HG03558 (cell line): ENCODE results near the gene CD300H.

Source experiments
- ATAC-seq: cut with Tn5 transposase; IDR thresholded peaks from one replicate; pipeline ENCODE4 v1.9.1; 2021; ENCODE audit warnings: moderate number of reproducible peaks; ENCODE audit not compliant: unreplicated experiment; ENCODE audit errors: extremely low read depth

The CD300H gene

DNA sequence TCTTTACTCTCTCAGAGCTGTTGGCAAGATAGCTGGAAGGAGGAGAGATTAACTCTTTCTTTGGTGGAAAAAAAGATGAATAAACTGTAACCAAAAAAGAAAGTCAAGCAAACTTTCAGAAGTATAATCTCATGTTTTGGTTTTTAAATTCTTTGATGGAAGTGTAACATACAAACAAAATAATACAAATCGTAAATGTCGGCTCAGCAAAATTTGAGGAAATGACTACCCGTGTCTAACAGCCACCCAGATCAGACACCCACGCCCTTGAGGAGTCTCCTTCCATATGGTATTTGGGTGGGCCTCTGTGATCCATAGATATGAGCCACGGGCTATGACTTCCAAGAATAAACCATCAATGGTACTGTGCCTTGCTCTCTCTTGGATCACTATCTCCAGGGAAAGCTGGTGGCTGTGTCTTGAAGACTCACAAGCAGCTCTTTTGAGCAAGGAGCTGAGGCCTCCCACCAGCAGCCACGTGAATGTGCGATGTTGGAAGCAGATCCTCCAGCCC, 11.8 kb downstream of the CD300H start:
- ATAC-seq = no peak

DNA sequence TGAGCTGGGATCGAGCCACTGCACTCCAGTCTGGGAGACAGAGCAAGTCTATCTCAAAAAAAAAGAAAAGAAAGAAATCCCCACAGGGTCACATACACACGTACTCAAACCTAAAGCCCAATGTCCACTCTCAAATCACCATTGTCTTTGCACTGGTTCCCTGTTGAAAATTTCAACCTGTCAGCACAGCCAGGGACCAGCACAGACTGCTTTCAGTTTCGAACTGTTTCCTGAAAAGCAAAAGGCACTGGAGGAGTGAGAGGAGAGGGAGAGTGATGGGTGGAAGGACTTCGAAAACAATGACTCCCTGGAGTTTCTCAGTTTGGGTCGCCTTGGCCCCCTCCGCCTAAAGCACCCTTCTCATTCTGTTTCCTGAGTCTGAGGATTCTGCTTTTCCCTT, 12.4 kb downstream of the CD300H start:
- no peak for ATAC-seq

DNA sequence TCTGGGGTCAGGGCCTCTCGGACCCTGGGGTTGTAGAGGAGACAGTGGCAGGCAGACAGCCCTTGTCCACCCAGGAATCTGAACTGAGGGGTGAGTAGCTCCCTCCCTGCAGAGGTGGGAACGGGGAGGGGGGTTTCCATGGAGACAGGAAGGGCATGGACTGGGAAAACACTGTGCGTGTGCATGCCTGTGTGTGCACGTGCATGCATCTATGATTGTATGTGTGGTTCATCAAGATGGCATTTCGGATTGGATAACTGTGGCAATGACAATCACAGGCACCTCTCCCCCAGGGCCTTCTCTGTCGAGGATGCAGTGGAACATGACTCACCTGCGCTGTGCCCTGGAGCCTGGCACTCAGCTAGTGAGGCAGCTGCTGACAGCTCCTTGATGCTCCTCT, 15.3 kb downstream of the CD300H start:
- no peak for ATAC-seq

DNA sequence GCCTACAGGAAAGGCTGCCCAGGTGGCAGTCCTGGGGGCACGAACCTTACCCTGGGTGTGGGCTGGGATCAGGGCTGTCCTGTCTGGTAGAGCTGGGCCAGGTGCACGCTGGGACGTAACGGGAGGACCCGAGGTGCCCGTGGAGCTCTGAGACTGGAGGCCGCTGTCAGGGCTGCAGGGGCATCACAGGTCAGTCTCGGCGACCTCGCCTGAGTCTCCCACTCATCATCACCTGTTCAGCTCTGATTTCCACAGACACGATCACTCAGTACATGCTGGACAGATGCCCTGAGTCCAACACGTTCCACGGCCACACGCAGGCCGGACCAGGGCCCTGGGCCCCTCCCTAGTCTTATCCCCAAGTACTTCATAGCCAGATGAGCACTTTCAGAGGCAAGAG, 16.7 kb downstream of the CD300H start:
- no peak for ATAC-seq

DNA sequence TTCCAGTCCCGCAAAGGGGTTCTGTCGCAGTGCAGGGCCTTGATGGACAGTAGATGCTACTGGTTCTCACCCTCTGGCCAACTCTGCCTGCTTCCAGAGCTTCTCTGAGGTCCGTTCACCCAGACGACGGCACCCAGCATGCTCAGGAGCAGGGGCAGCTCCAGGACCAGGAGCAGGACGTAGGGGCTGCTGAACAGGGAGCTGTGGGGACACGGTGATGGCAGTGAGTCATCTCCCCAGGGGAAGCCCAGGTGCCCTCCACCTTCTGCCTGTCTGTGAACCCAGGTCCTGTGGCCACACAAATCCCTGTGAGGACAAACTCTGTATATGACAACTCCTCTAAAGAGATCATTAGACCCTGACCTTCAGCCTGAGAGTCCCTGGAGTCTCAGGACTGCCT, 18.0 kb downstream of the CD300H start:
- ATAC-seq = no peak

DNA sequence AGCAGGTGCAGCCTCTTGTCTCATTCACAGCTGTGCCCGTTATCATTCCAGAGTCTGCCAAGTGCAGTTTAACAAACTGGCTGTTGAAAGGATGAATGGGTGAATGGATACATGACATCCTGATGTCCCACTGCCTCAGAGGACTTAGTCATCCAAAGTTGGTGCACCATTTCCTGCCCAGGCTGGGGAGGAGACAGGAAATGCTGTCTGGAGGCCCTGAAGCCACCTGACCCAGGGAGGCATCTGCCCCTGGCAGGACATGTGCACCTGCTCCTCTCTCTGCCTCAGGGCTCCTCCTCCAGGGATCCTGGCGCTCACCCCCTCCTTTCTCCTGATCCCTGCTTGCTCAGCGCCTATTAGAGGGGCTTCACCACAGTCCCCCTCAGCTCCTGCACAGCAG, 19.6 kb downstream of the CD300H start:
- no peak for ATAC-seq

DNA sequence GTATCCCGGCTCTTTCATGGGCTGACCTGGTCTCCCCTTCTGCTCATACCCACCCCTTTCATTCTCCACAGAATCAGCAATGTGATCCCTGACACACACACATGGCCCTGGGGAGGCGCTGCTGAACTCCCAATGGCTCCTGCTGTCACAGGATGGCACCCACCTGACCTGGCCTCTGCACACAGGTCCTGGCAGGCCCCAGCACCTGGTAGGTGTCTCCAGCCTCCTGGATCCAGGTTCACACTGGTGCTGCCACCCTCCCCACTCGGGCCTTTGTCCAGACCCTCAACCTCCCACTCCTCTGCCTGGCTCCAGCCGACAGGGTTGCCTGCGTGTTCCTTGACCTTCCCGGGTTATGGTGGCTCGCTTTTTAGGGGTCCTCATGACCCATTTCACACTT, 20.0 kb downstream of the CD300H start:
- no peak for ATAC-seq

DNA sequence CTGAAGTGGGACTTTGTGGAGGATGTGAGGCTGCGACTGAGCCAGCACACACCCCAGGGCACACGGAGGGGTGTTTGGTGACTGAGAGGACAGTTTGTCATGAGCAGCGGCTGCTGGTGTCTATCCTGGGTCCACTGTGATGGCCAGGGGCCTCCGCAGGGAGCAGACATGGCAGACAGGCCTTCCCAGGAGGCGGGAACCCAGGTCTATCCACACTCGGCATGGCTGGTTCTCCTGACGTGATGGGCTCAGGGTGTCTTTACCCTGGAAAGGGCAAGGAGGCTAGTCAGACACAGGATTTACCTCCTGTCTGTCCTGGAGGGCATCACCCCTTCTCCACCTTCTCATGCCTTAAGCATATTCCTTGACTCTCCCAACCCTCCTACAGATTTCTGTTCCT, 20.7 kb downstream of the CD300H start:
- ATAC-seq = no peak

DNA sequence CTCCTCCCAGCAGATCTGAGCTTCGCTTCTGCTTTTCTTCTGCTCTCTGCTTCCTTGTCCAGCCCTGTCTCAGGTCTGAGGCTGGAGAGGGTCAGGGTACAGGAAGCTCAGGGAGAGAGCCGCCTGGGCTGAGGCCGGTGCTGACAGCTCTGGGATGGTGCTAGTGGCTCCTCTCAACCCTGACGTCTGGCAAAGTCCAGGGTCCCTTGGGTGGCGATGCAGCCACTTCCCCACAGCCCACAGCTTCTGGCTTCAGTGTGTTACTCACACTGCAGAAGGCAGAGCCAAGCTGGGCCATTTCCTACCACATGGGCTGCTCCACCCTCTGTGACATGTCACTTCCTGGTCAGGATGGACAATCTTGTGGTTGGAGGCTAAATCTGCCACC, 21.5 kb downstream of the CD300H start, which contains the start of gene CD300C:
CD300C (minus strand) TSS at position 273 of the 388 bp plus-strand sequence. CDS start 333 bp downstream, outside the sequence.
- no peak for ATAC-seq

DNA sequence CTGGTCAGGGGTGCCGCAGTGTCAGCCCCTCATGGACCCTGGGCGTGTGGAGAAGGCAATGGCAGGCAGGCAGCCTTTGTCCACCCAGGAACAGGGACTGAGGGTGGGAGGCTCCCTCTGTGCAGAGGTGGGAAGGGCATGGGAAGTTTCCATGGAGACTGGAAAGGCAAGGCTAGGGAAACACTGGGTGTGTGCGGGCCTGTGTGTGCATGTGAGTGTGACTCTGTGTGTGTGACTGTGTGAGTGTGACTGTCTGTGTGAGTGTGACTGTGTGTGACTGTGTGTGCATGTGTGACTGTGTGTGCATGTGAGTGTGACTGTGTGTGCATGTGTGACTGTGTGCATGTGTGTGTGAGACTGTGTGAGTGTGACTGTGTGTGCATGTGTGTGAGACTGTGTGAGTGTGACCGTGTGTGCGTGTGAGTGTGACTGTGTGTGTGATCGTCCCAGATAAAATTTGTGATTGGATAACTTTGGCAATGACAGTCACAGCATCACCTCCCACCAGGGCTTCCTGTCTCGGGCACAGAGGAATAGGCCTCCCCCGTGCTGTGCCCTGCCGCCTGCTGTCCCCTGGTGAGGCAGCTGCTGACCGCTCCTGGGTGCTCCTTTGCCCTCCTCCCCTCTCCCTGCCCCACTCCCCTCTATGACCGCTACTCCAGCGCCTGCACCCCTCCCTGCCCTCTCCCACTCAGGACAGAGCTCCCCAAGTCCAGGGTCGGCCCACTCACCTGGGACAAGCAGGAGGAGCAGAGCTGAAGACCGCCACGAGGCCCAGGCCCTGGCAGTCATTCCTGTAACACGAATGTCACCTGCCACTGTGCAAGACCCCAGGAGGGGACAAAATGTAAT, 22.1 kb downstream of the CD300H start:
- ATAC-seq = no peak

DNA sequence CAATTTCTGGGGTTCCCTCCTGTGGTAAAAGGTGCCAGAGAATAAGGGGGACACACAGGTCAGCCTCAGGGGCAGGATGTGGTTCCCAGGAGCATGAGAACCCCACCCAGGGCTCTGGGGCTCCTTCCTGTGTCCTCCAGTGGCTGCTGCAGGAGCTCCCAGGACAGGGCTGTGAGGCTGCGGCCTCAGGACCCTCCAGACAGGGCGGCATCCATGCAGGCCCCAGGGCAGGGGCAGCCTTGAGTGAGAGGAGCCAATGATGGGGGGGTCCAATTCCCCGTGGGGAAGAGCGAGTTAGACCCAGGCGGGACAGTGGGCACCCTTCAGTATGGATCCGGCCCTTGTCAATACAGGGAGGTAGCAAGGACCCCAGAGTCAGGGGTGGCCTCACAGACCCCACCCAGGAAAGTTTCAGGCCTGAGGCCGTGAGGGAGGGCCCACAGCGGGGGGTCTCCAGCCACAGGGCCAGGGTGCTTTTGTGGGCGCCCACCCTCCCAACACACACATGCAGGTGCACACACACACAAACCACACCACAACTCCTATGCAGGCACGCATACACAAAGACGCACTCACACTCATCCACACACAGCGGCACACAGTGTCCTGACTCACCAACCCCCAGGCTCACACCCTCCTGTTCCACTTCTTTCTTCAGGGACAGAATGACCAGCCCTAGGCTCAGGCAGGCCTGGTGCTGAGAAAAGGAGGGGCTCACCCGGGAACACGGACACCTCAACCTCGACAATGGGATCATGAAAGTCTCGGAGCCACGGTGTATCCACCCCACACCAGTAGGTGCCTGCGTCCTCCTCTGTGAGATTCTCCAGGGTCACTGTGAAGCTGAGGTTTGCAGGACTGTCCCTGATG, 23.2 kb downstream of the CD300H start:
- no peak for ATAC-seq

DNA sequence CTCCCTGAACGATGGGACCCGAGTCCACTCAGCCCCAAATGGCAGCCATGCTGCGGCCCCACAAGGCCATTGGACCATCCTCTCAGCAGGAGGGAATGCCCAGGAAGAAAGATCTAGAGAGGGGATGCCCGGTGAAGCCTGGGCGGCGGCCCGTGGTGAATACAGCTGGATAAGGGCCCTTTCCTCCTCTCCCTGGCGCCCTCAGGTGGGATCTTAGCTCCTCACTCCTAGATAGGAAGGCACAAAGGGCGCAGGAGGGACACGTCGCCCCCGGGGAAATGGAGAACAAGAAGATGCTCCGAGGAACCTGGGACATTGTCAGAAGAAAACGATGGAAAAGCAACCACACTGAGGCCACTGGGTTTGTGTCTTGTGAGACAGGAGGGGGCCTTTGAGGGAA, 23.9 kb downstream of the CD300H start:
- no peak for ATAC-seq

DNA sequence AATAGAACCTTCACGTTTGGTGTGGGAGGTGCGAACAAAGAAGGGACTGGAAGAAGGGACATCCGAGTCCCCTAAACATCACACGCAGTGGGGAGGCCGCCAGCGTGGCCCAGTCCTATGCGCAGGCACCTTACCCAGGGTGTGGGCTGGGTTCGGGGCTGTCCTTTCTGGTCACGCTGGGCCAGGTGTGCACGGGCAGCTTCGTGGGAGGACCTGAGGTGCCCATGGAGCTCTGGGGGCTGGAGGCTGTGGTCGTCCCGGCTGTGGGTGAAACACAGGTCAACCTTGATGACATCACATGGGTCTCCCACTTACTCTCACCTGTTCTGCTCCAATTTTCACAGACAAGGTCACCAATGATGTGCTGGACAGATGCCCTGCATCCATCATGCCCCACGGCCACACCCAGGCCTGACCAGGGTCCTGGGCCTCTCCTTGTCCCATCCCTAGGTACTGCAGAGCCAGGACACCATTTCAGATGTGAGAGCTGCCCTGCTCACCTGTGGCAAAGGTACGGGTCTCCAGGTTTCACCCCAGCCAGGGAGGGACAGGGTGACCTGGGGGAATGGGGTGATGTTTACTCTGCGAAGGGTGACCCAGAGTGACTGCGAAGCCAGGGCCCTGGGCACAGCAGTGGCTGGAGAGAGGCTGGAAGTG, 24.5 kb downstream of the CD300H start:
- ATAC-seq = no peak

DNA sequence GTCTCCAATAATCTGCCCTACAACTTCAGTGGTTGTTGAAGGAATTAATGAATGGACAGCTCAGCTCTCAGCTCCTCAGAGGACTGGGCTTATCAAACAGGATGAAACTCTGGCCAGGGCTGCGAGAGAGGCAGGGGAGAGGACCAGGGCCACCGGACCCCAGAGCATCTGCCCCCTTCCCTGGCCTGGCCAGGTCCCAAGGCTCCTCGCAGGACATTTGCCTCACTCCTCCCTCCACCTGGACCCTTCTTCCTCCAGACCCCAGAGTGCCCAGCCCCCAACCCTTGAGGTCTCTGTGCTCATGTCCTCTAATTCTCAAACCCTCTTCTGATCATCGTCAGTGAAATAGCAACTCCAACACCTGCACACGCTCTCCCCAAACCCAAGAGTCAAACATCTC, 25.1 kb downstream of the CD300H start:
- ATAC-seq = no peak

DNA sequence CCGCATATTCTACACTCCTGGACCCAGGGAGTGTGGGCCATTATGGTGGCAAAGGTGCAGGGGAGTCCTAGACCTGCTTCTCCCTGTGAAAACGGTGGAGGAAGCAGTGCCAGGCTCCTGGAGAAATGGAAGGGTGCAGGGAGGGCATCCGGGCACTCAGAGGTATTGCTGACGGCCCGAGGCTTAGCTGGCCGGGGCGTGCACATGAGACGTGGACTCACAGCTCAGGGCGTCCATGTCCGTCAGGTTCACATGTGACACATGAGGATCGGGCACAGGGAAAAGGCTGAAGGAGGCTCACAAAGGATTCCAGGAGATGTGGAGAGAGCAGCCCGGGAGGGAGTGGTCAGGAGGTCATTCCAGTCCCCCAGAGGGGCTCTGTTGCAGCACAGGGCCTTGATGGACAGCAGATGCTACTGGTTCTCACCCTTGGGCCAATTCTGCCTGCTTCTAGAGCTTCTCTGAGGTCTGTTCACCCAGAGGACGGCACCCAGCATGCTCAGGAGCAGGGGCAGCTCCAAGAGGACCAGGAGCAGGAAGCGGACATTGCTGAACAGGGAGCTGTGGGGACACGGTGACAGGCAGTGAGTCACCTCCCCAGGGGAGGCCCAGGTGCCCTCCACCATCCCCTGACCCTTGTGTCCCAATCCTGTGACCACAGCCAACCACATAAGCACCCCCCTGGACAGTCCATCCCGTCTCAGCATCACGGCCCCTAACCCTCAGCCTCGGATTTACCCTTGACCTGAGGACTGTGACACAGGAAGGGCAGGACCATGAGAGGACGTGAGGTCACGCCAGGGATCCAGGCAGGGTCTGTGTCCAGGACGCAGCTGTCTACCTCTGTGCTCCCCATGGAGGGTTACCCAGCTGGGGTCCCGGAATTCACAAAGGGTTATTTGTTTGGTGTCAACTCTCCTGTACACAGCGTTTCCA, 25.9 kb downstream of the CD300H start:
- ATAC-seq = no peak

DNA sequence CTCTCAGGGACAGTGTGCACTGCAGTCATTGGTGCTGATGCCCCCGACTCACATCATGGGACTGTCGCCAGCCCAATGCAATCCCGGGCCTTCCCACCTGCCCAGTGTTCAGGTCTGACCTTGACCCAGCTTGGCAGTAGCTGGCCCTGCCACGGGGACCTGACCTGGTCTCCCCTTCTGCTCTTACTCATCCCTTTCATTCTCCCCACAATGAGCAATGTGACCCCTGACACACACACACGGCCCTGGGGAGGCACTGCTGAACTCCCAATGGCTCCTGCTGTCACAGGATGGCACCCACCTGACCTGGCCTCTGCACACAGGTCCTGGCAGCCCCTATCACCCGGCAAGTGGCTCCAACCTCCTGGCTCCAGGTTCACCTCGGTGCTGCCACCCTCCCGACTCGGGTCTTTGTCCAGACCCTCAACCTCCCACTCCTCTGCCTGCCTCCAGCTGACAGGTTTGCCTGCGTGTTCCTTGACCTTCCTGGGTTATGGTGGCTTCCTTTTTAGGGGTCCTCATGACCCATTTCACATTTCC, 28.0 kb downstream of the CD300H start:
- ATAC-seq = no peak

DNA sequence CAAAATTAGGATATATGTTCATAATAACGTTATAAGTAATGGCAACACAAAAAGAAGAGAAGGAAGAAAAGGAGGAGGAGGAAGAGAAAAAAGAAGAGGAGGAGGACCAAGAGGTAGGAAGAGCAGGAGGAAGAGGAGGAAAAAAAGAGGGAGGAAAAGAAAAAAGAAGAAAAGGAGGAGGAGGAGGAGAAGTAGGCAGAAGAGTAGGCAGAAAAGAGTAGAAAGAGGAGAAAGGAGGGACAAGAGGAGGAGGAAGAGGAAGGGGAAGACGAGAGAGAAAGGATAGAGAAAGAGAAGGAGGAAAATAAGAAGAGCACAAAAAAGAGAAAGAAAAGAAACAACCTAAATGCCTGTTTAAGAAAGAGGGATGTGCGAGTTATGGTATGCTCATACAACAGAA, 30.4 kb downstream of the CD300H start:
- no peak for ATAC-seq

DNA sequence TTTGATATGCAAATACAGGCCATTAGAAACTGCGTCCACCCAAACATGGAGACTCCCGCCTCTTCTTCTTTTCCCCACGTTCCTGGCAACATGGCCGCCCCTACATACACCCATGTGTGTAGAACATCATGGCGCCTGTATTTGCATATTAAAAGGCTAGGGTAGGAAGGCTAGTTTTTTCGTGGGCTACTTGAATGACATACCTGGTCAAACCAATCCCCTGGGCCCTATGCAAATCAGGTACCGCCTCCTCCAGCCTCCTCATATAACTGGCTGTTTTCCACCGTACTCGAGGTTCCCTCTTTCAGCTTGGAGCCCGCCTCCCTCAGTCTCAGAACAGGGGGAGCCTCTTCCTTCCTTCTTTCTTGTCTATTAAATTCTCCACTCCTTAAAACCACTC, 35.2 kb downstream of the CD300H start:
- no peak for ATAC-seq

DNA sequence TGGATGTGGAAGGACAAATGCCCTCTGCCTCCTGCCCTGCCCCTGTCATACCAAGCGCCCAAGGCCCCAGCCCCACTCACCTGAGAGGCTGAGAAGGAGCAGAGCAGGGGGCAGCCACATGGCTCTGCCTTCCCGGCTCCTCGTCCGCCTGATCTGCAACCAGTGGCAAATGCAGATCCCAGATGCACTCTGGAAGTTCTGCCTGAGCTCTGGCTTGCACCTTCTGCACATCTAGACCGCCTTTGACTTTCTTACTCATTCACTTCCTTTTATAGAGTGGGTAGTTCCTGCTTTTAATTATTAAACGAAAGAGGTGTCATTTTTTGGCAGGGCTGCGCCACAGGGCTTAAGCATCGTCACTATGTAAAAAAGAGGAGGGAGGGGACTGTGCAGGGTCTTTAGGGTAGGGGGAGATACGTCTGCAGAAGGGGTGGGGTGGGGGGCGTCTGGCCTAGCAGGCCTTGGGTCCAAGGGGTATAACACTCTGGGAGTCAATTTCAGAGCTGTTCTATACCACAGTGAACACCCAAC, 36.0 kb downstream of the CD300H start, which contains the start of gene CD300LB:
CD300LB (minus strand) TSS at position 245 of the 531 bp plus-strand sequence; CDS start at position 120, 125 bp downstream.
- ATAC-seq = no peak
